Measurements from ENCODE around the gene RASGRF1.
"Not testable (repeated sequence)": the region's sequence is repeated elsewhere in the genome, so short reads cannot be mapped to it uniquely, and the experiment has no call there.

RASGRF1 gene

GRCh38 chr15:79035814-79036213 lies 54.8 kb downstream of the RASGRF1 start:
- DNase-seq, result no peak

DNA sequence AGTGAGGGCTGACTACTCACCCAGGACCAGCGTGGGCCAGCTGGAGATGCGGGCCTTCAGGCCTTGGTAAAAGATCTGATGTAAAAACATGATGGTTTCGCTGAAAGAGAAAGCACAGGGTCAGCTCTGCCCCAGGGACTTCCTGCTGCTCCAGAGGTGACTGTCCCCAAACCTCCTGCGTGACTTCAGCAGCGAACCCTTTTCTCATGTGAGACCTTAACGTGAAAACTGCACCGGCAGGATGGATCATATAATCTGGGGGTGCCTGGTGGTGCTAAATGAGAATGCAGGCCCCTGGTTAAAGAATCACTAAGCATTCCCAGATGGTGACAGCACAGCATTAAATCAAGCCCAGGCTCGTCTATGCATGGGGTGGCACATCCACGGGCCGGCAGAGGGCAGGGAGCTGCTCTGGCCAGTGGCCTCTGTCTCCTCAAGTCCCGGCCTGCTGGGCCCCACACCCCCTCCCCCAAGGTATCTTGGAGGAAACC lies 55.4 kb downstream of the RASGRF1 start:
- DNase-seq, result peak; percentile 40

DNA sequence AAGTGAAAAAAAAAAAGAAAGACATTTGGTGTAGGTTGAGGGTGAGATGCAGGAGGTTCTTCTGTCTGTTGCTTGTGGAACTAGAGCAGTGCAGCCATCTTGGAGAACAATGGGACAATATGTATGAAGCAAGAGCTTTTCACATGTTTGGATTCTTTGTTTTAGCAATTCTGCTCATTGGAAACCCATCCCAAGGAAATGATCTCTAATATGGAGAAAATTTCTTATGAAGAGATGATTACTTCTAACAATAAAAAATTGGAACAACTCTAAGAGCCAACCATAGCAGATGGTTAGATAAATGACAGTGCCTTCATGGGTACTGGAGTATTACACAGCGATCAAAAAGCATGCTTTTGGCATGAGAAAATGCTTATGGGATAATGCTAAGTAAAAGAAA lies 56.3 kb downstream of the RASGRF1 start:
- DNase-seq, result no peak

DNA sequence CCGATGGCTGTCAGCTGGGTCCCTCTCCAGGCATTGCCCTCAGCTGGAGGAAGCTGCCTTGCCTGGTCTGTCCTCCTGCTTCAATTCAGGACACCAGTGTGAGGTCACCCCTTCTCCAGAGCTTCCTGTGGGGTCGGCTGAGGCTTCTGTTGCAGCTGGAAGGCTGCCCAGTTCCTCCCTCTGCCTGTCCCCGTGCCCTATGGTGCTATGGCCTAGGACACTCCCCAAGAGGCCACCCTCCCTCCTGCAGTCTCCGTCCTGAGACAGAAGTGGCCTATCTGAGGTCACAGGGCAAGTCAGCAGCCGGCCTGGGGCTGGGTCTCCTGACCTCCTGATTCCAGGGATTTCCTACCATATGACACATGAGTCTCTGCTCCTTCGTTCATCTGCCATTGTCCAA lies 57.9 kb downstream of the RASGRF1 start:
- DNase-seq, result no peak

- no peak for DNase-seq
These were observed 58.8 kb downstream of the RASGRF1 start for GRCh38 chr15:79031821-79032220.

DNA sequence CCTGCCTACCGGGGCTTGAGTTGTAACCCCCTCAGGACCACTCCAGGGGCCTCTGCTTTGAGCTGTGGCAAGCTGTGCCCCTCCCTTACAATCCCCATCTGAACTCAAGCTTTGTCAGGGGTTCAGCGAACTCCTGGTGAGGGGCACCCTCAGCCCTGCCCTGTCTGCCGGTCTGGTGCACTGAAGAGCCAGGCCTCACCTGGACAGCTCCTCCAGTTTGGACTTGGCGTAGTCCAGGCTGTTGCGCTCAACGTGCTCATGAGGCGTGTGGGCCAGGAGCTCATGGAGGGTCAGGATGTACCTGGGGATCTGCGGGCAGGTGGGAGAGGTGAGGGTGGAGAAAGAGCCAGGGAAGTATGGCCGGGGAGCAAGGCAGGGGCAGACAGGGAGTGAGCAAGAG lies 59.4 kb downstream of the RASGRF1 start:
- no peak for DNase-seq

DNA sequence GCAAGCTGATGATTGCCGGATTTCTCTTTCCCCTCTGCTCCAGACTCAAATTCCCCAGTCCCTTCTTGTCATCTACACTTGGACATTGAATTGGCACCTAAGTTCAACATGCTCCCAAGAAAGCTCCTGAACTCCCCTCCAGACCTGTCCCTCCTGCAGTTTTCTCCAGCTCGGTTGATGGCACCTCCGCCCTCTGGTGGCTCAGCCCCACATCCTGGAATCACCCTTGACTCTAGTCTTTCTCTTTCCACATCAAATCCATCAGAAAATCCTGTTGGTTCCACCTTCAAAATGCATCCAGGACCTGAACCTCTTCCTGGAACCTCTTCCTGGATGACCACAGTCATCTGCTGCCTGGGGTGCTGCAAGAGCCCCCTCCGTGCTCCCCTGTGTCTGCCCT lies 60.1 kb downstream of the RASGRF1 start:
- no peak for DNase-seq

GRCh38 chr15:79028411-79028964 lies 62.1 kb downstream of the RASGRF1 start:
- peak; percentile 78 for DNase-seq

GRCh38 chr15:79027532-79028410 lies 62.8 kb downstream of the RASGRF1 start:
- DNase-seq, result no peak

DNA sequence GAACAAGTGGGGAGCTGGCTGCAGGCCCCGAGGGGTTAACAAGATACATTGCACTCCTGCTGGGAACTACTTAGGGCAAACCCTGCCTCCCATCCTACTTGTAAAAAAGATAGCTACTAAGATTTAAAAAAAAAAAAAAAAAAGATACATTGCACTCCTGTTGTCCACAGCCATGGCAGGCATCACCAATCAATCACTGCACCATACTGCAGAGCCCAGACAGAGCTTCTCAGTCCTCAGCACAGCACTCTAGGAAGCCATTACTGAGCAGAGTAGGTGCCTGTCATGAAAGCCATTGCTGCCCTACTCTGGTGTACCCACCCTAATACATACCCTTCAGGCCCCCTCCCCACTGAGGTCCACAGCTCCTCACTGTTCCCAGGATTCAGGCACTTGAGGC lies 64.8 kb downstream of the RASGRF1 start:
- no peak for DNase-seq

- peak; percentile 60 for DNase-seq
These were observed 65.4 kb downstream of the RASGRF1 start for GRCh38 chr15:79025201-79025600.

DNA sequence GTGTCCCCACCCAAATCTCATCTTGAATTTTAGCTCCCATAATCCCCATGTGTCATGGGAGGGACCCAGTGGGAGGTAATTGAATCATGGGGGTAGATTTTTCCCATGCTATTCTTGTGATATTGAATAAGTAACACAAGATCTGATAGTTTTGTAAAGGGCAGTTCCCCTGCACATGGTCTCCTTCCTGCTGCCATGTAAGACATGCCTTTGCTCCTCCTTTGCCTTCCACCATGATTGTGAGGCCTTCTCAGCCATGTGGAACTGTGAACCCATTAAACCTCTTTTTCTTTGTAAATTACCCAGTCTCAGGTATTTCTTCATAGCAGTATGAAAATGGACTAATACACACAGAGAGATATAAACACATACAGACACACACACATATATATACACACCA lies 66.1 kb downstream of the RASGRF1 start:
- not testable (repeated sequence) for DNase-seq

GRCh38 chr15:79023918-79024317 lies 66.7 kb downstream of the RASGRF1 start:
- DNase-seq, result no peak

- DNase-seq, result no peak
These were observed 67.1 kb downstream of the RASGRF1 start for GRCh38 chr15:79023546-79023890.

GRCh38 chr15:79018960-79019359 lies 71.6 kb downstream of the RASGRF1 start:
- DNase-seq, result no peak

DNA sequence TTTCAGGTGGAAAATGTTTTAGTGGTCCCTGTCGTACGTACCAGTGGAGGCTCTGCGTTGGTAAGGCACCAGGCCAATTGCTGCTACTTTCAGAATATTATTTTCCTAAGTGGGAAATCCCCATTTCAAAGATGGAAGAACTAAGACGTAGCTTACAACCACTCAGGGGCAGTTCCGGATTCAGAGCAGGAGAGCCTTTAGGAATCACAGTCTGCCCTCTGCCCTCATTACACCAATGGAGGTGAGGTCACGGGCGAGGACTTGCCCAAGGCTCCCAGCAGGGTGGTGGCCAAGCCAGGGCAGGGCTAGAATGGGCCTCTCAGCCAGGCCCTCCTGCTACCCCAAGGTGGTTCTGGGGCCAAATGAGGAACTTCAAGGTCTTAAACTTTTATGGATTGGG lies 72.6 kb downstream of the RASGRF1 start:
- DNase-seq, result no peak

- no peak for DNase-seq
These were observed 73.9 kb downstream of the RASGRF1 start for GRCh38 chr15:79016527-79017170.

- no peak for DNase-seq
These were observed 75.2 kb downstream of the RASGRF1 start for GRCh38 chr15:79015416-79015815.

GRCh38 chr15:79010278-79010677 lies 80.3 kb downstream of the RASGRF1 start:
- no peak for DNase-seq

DNA sequence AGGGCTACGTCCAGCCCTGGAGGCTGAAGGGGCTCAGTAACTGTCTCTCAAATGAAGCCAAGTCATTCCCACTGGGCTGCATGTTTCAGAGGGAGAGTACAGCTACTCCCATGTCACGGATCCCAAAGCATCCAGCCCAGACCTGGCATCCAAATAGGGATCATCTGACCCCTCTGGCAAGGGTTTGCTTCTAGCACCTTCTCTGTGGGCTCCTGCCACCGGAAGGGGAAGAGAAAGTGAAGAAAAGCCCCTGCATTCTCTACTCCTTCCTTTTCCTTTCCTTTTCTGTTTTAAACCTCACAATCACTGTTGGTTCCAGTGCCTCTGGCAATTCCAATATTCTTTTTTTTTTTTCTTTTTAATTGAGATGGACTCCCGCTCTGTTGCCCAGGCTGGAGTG lies 81.2 kb downstream of the RASGRF1 start:
- no peak for DNase-seq

DNA sequence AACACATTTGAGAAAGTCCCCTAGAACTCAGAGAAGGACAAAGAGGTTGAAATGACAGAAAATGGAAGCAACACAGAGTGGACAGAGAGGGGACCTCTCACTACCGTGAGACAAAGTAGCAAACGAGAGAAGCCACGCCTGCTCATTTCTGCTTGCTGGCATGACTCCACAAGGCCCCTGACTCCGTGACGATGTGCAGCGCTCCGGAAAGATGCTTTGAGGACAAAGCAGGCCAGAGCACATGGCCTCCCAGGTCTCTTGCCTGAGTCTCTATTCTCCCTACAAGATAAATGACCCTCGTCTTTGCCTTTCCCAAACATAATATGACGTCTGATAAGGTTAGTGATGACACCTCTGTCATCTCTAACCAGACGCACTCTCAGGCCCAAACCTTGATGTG lies 81.9 kb downstream of the RASGRF1 start:
- DNase-seq, result no peak

- DNase-seq, result peak; percentile 78
These were observed 83.5 kb downstream of the RASGRF1 start for GRCh38 chr15:79007066-79007465.

GRCh38 chr15:79006071-79006470 lies 84.5 kb downstream of the RASGRF1 start:
- DNase-seq, result no peak

DNA sequence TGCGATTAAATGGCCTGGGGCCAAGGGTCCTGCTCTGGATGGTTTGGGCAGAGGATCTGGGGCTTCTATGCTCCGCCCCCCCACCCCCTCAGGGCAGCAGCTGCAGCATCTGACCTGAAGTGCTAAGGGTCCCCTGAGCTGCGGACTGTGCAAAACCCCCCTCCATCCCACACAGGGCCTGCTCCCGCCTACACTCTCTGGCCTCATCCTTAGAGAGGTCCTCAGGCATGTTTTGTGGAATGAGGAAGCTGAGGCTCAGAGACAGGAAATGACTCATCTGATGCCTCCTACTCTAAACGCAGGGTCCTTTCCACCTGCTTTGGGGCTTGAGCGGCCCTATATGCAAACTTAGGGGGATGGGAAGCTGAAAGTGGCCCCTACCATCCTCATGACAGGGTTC lies 86.2 kb downstream of the RASGRF1 start:
- DNase-seq, result no peak
